K562 (cell line): ENCODE measurements around the gene ABLIM2. TPM values are rescaled to one million over a fixed set of nuclear protein-coding genes. Genes with fewer than 3 reads are reported as not detected.

Experiments used
- ATAC-seq: fragments of 200-7000 bp; cut with Tn5 transposase; 3 replicates; pipeline ENCODE4 v1.9.1; 2020; ENCODE audit warnings: moderate library complexity
- BruUV-seq: library from RNA; stranded (reverse); fragments of 400-500 nt; replicated peaks from 2 replicates; lab custom pipeline; 2021; lab: Mats Ljungman, UMichigan
- CTCF ChIA-PET: fragments of 300-600 bp; formaldehyde crosslinking; extraction: SDS; loops from one replicate; lab custom pipeline; 2021; ENCODE audit warnings: low intra/inter-chr PET ratio; lab: Yijun Ruan, JAX
- POLR2A ChIA-PET: fragments of 300-600, 350-650 bp; sonication (Branson Sonifier 250); formaldehyde crosslinking; extraction: SDS; loops from one replicate; lab custom pipeline; 2021; ENCODE audit warnings: antibody characterized with exemption, inconsistent platforms; lab: Yijun Ruan, JAX
- DNase-seq, 4 experiments: peaks; one replicate each; pipeline versions ENCODE4 v3.0.0 to v3.0.0-alpha.2; 2011 to 2018; ENCODE audit warnings: low spot score in 3 of 4, mixed read lengths in 3 of 4; ENCODE audit errors: extremely low read depth in 1 of 4
- FAIRE-seq: peaks from 2 replicates; lab custom pipeline; 2011; peaks lifted over from hg19 to GRCh38; lab: Jason Lieb, UNC
- H2AFZ ChIP-seq: 2 replicates; pipeline ENCODE4 v1.6.0; 2011; ENCODE audit warnings: low read depth, low read length, control low read depth, inconsistent platforms
- H3K27ac ChIP-seq: fragments of 200-600 bp; 3 replicates; pipeline ENCODE4 v1.8.0; 2011; ENCODE audit warnings: low read depth, mild to moderate bottlenecking, control low read depth, inconsistent platforms, low read length, moderate library complexity, mixed read lengths; ENCODE audit errors: extremely low read depth
- H3K27me3 ChIP-seq, 2 experiments: fragments of 300-600 bp in 1 of 2; 2 replicates in 1 of 2; 3 replicates in 1 of 2; pipeline versions ENCODE4 v1.6.0 to v1.8.0; 2011; ENCODE audit warnings: inconsistent platforms in 2 of 2, low read length in 2 of 2, mild to moderate bottlenecking in 1 of 2, mixed read lengths in 1 of 2, moderate library complexity in 1 of 2; ENCODE audit not compliant: control insufficient read depth in 2 of 2, insufficient read depth in 2 of 2
- H3K36me3 ChIP-seq: fragments of 300-600 bp; 3 replicates; pipeline ENCODE4 v1.8.0; 2011; ENCODE audit warnings: mild to moderate bottlenecking, low read length, inconsistent platforms; ENCODE audit not compliant: control insufficient read depth, insufficient read depth
- H3K4me1 ChIP-seq, 2 experiments: fragments of 200-600 bp in 1 of 2; replicated peaks in 1 of 2; 2 replicates in 1 of 2; 3 replicates in 1 of 2; pipeline versions ENCODE4 v1.5.1 to v1.8.0; 2011; ENCODE audit warnings: inconsistent platforms in 2 of 2, low read length in 2 of 2, mild to moderate bottlenecking in 1 of 2, mixed read lengths in 1 of 2, moderate library complexity in 1 of 2; ENCODE audit not compliant: control insufficient read depth in 2 of 2, insufficient read depth in 2 of 2
- H3K4me2 ChIP-seq: 2 replicates; pipeline ENCODE4 v1.6.1; 2011; ENCODE audit warnings: low read length, control low read depth, inconsistent platforms, mixed read lengths; ENCODE audit not compliant: insufficient read depth
- H3K4me3 ChIP-seq: fragments of 200-600 bp; sonication (generic), shearing (Covaris generic); 2 replicates; pipeline ENCODE4 v1.5.1; 2016; ENCODE audit warnings: control low read depth, inconsistent platforms
- H3K79me2 ChIP-seq: fragments of 200-600 bp; 3 replicates; pipeline ENCODE4 v1.8.0; 2011; ENCODE audit warnings: low read length, inconsistent platforms; ENCODE audit not compliant: control insufficient read depth, insufficient read depth
- H3K9ac ChIP-seq, 2 experiments: 2 replicates each; pipeline versions ENCODE4 v1.6.0 to v1.6.1; 2011; ENCODE audit warnings: low read depth in 2 of 2, low read length in 2 of 2, control low read depth in 1 of 2, inconsistent platforms in 1 of 2, mild to moderate bottlenecking in 1 of 2, mixed read lengths in 1 of 2; ENCODE audit not compliant: insufficient read depth in 1 of 2
- H3K9me1 ChIP-seq: one replicate; pipeline ENCODE4 v1.6.0; 2011; ENCODE audit warnings: inconsistent platforms, mild to moderate bottlenecking, low read length, moderate library complexity; ENCODE audit not compliant: control insufficient read depth, insufficient read depth
- H3K9me3 ChIP-seq: replicated peaks from 2 replicates; pipeline ENCODE4 v1.5.1; 2011; ENCODE audit warnings: low read depth, low read length, inconsistent platforms; ENCODE audit not compliant: control insufficient read depth, insufficient read depth
- H4K20me1 ChIP-seq: replicated peaks from 2 replicates; pipeline ENCODE4 v1.6.1; 2011; ENCODE audit warnings: low read length, inconsistent platforms, mixed read lengths; ENCODE audit not compliant: control insufficient read depth, insufficient read depth
- ADNP ChIP-seq: fragments of 200-800 bp; sonication (Bioruptor generic); IDR thresholded peaks from 2 replicates; pipeline ENCODE4 v1.6.1; 2016; ENCODE audit warnings: missing genetic modification characterization, missing compliant biosample characterization
- CCNT2 ChIP-seq: IDR thresholded peaks from 2 replicates; pipeline ENCODE4 v1.6.1; 2011; ENCODE audit warnings: borderline replicate concordance, low read depth, mild to moderate bottlenecking, moderate library complexity, mixed read lengths, low read length; ENCODE audit not compliant: insufficient read length; ENCODE audit errors: extremely low read depth
- CTCFL ChIP-seq: IDR thresholded peaks from 2 replicates; pipeline ENCODE4 v1.6.1; 2011; ENCODE audit warnings: borderline replicate concordance, low read depth, mild to moderate bottlenecking, moderate library complexity, low read length; ENCODE audit not compliant: insufficient read depth, poor library complexity, severe bottlenecking
- DIDO1 ChIP-seq: fragments of 450-650 bp; IDR thresholded peaks from 2 replicates; pipeline ENCODE4 v1.6.1; 2016; ENCODE audit warnings: low read depth, missing biosample characterization, missing genetic modification characterization
- E2F3 ChIP-seq: fragments of 250-450 bp; sonication (Bioruptor Pico); IDR thresholded peaks from 2 replicates; pipeline ENCODE4 v1.4.0; 2020; ENCODE audit warnings: mild to moderate bottlenecking
- ESRRA ChIP-seq: fragments of 450-650 bp; IDR thresholded peaks from 2 replicates; pipeline ENCODE4 v1.6.1; 2014; ENCODE audit warnings: low read depth, mild to moderate bottlenecking, moderate library complexity, borderline replicate concordance
- ETV1 ChIP-seq: fragments of 450-650 bp; conservative IDR thresholded peaks from 2 replicates; pipeline ENCODE4 v1.6.1; 2016; ENCODE audit warnings: missing genetic modification characterization, control low read depth, low read depth, missing compliant biosample characterization
- EZH2 ChIP-seq: IDR thresholded peaks from 2 replicates; pipeline ENCODE4 v1.6.1; 2012; ENCODE audit warnings: low read depth, mild to moderate bottlenecking, inconsistent platforms, low read length, borderline replicate concordance
- HCFC1 ChIP-seq: IDR thresholded peaks from 2 replicates; pipeline ENCODE4 v1.6.1; 2012; ENCODE audit warnings: low read depth, low read length, improper control_type of control experiment
- MCM3 ChIP-seq: fragments of 450-650 bp; IDR thresholded peaks from 2 replicates; pipeline ENCODE4 v1.6.1; 2016
- NR2F6 ChIP-seq: fragments of 450-650 bp; formaldehyde crosslinking; IDR thresholded peaks from 2 replicates; pipeline ENCODE4 v1.4.0; 2020; ENCODE audit warnings: mild to moderate bottlenecking
- NR3C1 ChIP-seq: sonication (generic); formaldehyde crosslinking; IDR thresholded peaks from 2 replicates; pipeline ENCODE4 v1.8.1; 2022; ENCODE audit warnings: missing genetic modification reagents
- THAP12 ChIP-seq: fragments of 250-450 bp; sonication (Bioruptor Pico); IDR thresholded peaks from 2 replicates; pipeline ENCODE4 v1.9.0; 2021; ENCODE audit warnings: mild to moderate bottlenecking, inconsistent platforms
- ZNF146 ChIP-seq: IDR thresholded peaks from one replicate; pipeline ENCODE4 v1.6.1; 2018; ENCODE audit warnings: missing compliant biosample characterization; ENCODE audit not compliant: unreplicated experiment
- ZNF347 ChIP-seq: fragments of 450-650 bp; formaldehyde crosslinking; IDR thresholded peaks from 2 replicates; pipeline ENCODE4 v1.4.0; 2020; ENCODE audit warnings: low read depth, mild to moderate bottlenecking, moderate library complexity
- ZNF395 ChIP-seq: fragments of 200-800 bp; sonication (Bioruptor generic); IDR thresholded peaks from 2 replicates; pipeline ENCODE4 v1.6.1; 2017; ENCODE audit warnings: missing genetic modification characterization, missing compliant biosample characterization
- ZNF511 ChIP-seq: sonication (generic); formaldehyde crosslinking; IDR thresholded peaks from 2 replicates; pipeline ENCODE4 v1.8.0; 2022; ENCODE audit warnings: mild to moderate bottlenecking, missing genetic modification reagents
- WGBS: fragments of 100-300 bp; shearing (Covaris generic); methylation state at CpG from one replicate; pipeline ENCODE4 v1.1.6; 2016; ENCODE audit warnings: low coverage, mixed read lengths; ENCODE audit not compliant: insufficient coverage; ENCODE audit errors: missing lambda C conversion rate; 5-methylcytosine and 5-hydroxymethylcytosine counted together
- in situ Hi-C: fragments of 300-500 bp; cut with MboI; formaldehyde crosslinking; loops from 4 replicates; pipeline ENCODE4 v1.15.0; 2018; ENCODE audit warnings: inconsistent platforms, mixed read lengths
- intact Hi-C: fragments of 100-400 bp; cut with micrococcal nuclease; formaldehyde crosslinking; loops from 2 replicates; pipeline ENCODE4 v1.14.2; 2022
- polyA plus RNA-seq, 8 experiments: library from polyadenylated mRNA; depleted of rRNA in 4 of 8; stranded (reverse) in 5 of 8; unstranded in 3 of 8; fragments of >200 nt; fragmentation: Nextera tagmentation in 2 of 8; fragmentation: Illumina TruSeq in 1 of 8; extraction: Ambion mirVana in 2 of 8; extraction: Trizol in 1 of 8; gene quantifications; 2 replicates each; pipeline versions ENCODE4 v1.2.1 to v1.2.3, GENCODE V29; 2011 to 2014; ENCODE audit warnings: inconsistent platforms in 1 of 8, missing spikeins in 1 of 8
- total RNA-seq, 7 experiments: library from RNA; depleted of rRNA in 6 of 7; stranded (reverse); fragments of >200 nt in 6 of 7; fragmentation: Illumina TruSeq in 2 of 7; extraction: Trizol in 2 of 7; gene quantifications; 2 replicates each; pipeline versions ENCODE4 v1.2.1 to v1.2.3, GENCODE V29; 2011 to 2021; ENCODE audit warnings: low replicate concordance in 1 of 7

The ABLIM2 gene
- total and polyA plus RNA-seq, 9 of the 15 experiments (the other 6 are each of a cell fraction or from before 2014, with no cell fraction given), result not detected

GRCh38 chr4:8082517-8083055 lies 76.0 kb downstream of the ABLIM2 start:
- BruUV-seq, result no TSS peak
- intact Hi-C loops, result no loop called here
- no peak for FAIRE-seq
- no peak overlapping the region for H2AFZ ChIP-seq
- H3K27me3 ChIP-seq, result peaks cover 3 to 48% of the 10 kb centered on the region in 2 experiments; a peak in 2 of 5 replicates
- no peak overlapping the region for H3K27ac ChIP-seq
- H3K4me1 ChIP-seq, result peaks cover 0 to 15% of the 10 kb centered on the region in 2 experiments; a peak in 4 of 5 replicates
- ATAC-seq, result no peak
- no peaks in the 10 kb centered on the region for H3K9me3 ChIP-seq
- no peak overlapping the region for H3K9ac ChIP-seq
- no peaks in the 10 kb centered on the region for H3K36me3 ChIP-seq
- in situ Hi-C loops, result no loop called here
- no peaks in the 10 kb centered on the region for H3K79me2 ChIP-seq
- POLR2A ChIA-PET, result interaction anchor here (0.5 to 0.6 kb wide), 2 partner anchors 77 to 558 kb away, joined by 3 to 5 read pairs; no protein-coding TSS in a partner anchor
- WGBS, result 2% methylated on average over 9 of the region's 10 CpGs
- H3K4me2 ChIP-seq, result no peak overlapping the region
- CTCF ChIA-PET, result no interaction called here
- H4K20me1 ChIP-seq, result peaks cover 34% of the 10 kb centered on the region
- no peak for TF ChIP-seq ADNP (tag)
- TF ChIP-seq ZNF511 (CRISPR knock-in tag), result no peak
- no peak for TF ChIP-seq ZNF395
- no peak for TF ChIP-seq CCNT2
- TF ChIP-seq NR3C1, result no peak
- TF ChIP-seq ETV1 (tag), result no peak
- no peak for TF ChIP-seq HCFC1
- no peak for TF ChIP-seq NR2F6 (CRISPR knock-in tag)
- no peak for TF ChIP-seq THAP12 (CRISPR knock-in tag)
- no peak for TF ChIP-seq MCM3
- no peak for TF ChIP-seq ESRRA
- TF ChIP-seq DIDO1, result no peak
- no peak for TF ChIP-seq ZNF347
- no peak for TF ChIP-seq ZNF146 (CRISPR knock-in tag)
- TF ChIP-seq CTCFL, result no peak
- TF ChIP-seq E2F3 (CRISPR knock-in tag), result no peak
- no peak for TF ChIP-seq EZH2
- no peaks in the 10 kb centered on the region for H3K9me1 ChIP-seq
- no peak for DNase-seq
- no peak overlapping the region for H3K4me3 ChIP-seq
